B cell (primary cell): ENCODE measurements around the gene MARCHF7.

Experiments
- CTCF ChIP-seq: fragments of 200-600 bp; IDR thresholded peaks from one replicate; pipeline ENCODE4 v1.8.0; 2022; ENCODE audit warnings: antibody characterized with exemption, mild to moderate bottlenecking
- EZH2 ChIP-seq: IDR thresholded peaks from 2 replicates; pipeline ENCODE4 v1.6.1; 2012; ENCODE audit warnings: borderline replicate concordance, low read depth, mild to moderate bottlenecking, moderate library complexity, low read length; ENCODE audit not compliant: insufficient read depth, poor library complexity, severe bottlenecking

- TF ChIP-seq CTCF (no peak), EZH2 (no peak)
These were observed 654 bp upstream of the MARCHF7 start for GRCh38 chr2:159711562-159712142.
